GM21717 (cell line): ENCODE measurements around the gene APBA2.
"Not testable (repeated sequence)": the region's sequence is repeated elsewhere in the genome, so short reads cannot be mapped to it uniquely, and the experiment has no call there.

Experiments
- ATAC-seq: cut with Tn5 transposase; IDR thresholded peaks from one replicate; pipeline ENCODE4 v1.9.1; 2021; ENCODE audit warnings: mild to moderate bottlenecking, moderate library complexity; ENCODE audit not compliant: unreplicated experiment

Gene APBA2

DNA sequence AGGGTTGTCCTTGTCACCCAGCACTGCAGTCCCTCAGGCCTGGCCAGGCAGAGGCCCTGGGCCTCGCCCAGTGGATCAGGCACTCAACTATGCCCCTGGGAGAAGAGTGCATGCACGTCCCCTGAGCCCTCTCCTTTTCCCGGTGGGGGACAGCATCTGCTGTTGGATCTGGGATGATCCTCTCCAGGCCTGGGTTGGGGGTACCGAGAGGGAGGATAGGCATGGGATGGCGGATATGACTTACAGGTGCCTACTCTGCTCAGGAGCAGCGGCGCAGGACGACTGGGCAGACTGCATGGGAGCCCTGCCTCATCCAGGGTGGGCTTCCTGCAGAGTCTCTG lies 9.0 kb upstream of the APBA2 start:
- no peak for ATAC-seq

DNA sequence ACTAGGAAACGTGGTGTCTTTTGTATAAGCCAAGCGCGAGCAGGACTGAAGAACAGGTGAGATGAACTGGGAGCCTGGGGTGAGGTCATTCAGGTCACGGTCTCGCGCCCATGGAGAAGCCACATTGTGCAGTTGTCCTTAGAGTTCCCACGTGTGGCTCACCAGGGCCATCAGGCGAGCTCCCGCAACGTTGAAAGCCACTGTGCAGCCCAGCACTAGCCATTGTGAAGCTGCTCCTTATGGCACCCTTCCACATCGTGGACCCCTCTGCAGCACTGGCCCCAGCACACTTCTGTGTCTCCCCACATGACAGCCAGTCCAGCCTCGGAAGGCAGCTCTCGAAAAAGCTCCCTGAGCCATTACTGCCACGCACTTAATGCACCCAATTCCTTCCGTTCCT lies 7.6 kb upstream of the APBA2 start:
- ATAC-seq: no peak

DNA sequence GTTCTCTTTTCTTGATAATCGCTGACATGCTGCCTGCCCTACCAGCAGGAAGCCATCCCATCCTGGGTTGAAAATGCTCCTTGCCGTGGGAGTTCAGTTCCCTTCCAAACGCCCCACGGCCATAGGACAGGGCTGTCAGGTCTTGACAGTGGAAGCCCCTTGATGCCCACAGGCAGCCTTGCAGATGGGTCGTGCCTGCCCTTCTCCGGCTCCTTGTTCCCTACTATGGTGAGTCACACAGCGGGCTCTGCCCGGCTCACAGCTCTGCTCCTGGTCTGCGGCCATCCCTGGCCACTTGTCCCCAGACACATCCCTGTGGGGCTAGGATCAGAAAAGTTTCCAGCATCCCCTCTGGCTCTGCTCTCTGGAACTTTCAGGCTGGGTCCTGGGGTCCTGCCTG lies 6.2 kb upstream of the APBA2 start:
- no peak for ATAC-seq

DNA sequence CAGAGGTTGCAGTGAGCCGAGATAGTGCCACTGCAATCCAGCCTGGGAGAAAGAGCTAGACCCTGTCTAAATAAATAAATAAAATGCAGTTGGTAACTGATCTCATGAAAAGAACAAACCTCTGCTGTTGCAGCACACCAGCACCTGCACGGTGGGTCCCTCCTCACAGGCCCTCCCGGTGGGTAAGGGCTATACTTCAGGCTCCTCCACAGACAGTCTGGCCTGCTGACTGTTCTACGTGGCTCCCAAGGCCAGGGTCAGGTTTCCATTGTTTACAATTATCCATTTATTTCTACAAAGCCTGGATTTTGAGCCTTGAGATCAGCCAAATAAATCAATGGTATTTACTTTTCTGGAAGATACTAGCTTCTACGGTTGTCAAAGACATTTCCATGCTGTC lies 5.1 kb upstream of the APBA2 start:
- no peak for ATAC-seq

DNA sequence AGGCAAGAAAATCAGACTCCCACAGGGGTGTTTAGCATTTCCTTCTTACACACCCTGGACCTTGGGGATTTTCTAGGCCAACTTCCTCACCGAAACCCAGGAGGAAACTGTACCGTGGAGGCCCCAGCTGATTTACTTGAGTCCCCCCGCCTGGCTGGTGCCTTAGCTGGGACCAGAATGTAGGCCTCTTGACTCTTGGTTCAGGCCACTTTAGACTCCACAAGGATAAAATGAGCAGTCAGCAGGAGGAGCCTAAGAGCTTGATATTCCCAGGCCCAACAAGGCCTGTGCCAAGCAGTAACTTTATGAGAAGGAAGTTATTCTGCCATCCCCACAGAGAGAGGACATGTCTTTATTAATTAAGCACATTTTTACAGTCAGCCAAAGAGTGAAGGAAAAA lies 4.6 kb upstream of the APBA2 start:
- ATAC-seq: no peak

DNA sequence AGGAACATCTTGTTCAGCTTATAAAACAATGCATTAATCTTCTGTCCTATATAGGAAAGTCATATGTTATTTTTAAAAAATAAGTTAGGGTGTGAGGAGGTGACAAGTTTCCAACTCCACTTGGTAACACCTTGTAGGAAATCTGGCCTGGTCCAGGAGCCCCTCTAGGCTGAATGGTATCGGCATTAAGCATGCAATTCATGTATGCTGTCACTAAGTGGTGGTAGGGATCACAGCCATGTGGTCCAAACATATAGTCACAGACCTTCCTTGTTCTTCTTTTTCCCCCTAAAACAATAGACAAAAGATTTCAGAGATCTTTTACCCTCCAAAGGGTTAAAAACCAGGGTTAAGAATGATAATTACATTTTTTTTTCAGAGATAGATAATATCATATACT lies 4.2 kb upstream of the APBA2 start:
- ATAC-seq: no peak

DNA sequence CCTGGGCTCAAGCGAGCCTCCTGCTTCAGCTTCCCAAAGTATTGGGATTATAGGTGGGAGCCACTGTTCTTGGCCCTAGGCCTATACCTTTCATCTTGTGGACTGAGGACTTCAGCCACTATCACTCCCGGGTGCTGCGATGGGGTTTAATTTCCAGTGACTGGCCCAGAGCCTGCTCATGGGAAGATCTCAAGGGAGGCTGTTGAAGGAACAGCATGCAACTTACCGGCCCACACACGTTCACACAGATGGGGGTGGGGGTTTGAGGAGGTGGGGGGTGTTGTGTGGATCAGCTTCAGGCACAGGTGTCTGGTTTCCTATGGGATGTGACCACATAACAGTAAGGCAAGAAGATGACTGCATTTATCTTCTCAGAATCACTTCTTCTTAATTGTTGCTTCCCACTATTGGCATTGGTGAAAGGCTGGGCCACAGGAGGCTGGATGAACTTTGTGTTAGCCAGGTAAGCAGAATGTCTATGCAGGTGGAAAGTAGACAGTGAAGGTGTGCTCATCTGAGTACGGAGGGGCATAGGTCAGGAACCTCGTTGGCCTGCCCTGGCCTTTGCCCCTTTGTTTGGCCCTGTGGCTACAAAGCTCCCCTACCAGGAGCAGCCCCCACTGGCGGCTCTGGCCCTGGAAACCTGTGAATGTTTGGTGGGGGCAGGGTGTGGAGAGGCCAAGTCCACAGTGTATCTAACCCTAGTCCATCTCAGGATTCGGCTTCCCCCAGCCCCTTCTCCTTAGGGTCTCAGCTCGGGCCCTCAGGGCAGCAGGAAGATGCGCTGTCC lies 1.4 kb upstream of the APBA2 start:
- no peak for ATAC-seq

DNA sequence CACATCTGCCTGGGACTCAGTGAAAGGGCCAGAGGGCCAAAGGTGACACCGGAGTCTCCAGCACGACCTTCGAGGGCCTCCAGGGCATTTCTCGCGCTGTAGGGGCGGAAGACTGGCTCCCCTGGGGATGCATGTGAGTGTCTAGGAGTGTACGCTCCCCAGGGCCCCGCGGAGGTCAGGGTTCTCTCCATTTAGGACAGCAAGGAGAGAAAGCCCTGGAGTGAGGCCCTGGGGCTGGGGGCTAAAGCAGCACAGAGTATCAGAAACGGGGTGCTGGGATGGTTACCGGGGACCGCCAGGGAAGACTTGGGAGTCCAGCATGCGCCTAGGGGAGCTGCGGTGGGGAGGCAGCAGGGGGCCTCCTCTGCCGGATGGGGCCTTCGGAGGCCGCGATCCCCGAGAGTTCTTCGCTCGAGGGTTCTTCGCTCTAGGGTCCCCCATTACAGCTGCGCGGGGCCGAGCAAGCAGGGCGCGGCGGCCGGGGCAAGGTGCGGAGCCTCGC lies 595 bp upstream of the APBA2 start:
- ATAC-seq: no peak

DNA sequence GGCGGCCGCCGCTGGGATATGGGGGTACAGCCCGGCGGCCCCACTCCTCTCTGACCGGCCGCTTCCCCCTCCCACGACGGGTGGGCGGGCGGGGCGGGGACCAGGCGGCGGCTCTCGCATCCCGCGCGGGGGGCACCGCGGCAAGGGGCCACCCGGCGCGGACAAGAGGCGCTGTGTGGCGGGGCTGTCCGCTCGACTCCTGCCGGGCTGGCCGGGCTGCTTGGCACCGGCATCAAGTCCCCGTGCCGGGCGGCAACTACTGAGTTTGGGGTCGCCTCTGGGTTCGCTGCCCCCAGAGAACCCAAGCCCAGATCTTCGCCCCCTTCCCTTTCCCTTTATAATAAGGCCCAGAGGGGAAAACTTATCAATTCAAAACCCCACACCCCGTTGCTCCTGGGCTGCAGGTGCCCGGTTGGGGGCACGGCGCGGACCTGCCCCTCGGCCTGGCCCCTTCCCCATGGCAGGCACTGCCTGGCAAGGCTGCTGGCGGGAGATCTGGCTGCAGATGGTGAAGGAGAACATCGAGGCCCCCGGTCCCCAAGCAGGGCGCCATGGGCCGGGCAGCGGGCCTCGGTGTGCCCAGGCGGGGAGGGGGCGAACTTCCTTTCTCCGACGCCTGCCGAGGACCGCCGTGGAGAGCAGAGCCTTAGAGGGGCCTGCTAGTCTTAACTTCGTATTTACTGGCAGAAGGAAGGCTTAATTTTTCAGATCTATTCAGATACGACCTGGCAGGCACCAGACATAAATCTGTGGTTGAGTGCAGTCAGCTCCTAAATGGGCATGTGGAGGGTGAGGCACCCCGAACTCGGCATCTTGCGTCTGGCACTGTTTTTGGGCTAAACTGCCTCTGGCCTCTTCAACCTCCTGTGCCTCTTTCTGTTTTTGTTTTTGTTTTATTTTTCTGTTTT lies 911 bp downstream of the APBA2 start:
- no peak for ATAC-seq

DNA sequence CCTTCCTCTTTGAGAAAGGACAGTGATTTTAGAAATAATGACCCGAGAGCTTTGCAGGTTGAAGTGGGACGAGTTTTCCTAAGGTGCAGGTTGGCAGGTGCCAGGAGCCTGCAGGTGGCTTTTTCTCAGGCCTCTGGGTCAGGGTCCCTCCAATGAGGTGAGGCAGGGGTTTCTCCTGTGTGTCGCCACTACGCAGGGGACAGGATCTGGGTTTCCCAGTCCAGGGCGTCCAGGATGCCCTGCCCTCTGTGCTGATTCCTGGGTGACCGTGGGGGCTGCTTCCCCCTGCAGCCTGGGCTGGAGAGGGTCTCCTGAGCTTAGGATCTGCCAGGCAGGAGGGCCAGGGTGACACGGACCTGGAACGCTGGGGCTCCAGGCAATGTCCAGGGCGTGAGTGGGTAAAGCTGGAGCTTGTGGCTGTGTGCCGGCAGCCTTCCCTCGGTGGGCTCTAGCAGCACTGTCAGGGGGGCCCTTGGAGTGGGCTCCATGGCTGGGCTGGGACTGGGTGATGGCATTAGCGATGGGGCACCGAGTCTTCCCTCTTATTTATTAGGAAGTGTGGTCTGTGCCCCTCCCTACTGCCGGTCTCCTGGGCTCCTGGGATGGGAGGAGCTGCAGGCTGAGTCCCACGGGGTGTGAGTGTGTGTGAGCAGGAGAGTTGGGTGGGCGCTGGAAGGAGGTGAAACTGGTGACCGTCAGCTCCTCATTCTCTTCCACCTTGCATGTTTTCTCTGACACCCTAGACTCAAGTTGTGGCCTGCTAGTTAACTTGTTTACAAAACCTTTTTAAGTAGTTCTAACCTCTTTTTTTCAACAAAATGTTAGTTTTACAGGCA lies 1.8 kb downstream of the APBA2 start:
- no peak for ATAC-seq

DNA sequence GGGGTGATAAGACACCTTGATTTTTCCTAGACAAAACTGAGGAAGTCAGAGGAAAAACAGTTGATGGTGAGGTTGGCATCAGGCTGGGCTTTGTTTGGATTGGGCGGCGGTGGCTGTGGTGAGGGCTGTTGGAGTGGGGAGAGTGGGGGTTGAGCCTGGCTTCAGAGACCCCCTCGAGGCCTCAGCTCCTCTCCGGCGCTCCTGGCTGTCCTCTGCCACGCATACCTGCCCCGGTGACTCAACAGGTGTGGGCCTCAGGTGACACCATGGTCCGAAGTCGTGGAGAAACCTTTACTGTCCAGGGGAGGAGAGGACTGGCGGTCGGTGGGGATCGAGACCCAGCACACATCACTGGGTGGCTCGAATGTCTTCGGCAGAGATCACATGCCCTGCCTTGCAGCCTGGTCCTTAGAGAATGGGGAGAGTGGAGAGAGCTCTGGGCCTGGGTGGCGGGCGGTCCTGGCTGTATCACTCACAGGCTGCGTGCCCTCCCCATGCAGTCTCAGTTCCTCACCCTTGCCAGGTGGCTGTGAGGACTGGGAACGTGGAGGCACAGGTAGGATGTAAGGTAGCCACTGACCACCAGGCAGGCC lies 2.6 kb downstream of the APBA2 start:
- no peak for ATAC-seq

DNA sequence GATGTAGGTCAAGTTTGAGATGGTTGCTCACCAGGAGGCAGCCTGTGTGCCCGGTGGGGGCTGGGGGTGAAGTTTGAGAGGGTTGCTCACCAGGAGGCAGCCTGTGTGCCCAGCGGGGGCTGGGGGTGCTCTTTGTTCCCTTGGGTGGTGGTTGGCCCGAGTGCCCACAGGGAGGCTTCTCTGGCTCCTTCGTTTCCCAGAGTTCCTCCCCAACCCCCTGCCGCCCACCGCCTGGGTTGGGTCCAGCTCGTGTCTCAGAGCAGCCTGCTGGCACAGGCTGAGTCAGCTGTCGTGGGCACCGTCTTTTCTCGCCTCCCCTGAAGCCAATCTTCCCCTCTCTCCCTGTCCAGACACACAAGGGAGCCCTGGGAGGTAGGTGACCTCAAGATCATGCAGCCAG lies 3.1 kb downstream of the APBA2 start:
- ATAC-seq: no peak

DNA sequence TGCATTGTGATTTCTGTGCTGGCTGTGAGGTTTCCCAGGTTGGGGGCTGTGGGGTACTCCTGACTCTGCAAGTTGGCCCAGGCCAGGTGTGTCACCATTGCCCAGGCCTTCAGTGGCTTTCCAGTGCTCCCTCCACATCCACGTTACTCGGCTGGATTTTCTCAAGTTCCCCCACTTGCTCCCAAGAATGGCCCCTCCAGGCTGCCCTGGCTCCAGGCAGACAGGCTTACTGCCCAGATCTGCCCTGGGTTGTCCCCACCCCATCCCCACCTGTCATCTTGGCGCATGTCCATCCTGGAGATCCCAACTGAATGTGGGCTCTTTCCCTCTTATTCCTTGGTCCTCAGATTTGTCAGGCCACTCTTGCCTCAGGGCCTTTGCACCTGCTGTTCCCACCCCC lies 3.6 kb downstream of the APBA2 start:
- ATAC-seq: no peak

DNA sequence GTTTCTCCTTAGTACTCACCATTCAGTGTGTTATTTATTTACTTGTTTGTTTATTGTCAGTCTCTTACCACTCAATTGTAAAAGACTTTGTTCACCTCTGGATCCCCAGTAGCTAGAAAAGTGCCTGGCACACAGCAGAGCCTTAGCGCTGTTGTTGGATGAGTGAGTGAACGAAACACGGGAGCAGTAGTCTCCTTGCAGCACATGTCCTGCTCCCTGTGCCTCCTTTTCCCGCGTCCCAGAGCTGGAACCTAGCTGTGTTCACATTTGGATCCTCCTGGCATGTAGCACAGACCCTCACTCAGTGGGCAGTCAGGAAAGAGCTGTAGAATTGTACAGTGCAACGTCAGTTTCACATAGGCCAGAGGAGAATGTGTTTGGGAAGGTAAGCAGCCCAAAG lies 4.1 kb downstream of the APBA2 start:
- ATAC-seq: not testable (repeated sequence)

DNA sequence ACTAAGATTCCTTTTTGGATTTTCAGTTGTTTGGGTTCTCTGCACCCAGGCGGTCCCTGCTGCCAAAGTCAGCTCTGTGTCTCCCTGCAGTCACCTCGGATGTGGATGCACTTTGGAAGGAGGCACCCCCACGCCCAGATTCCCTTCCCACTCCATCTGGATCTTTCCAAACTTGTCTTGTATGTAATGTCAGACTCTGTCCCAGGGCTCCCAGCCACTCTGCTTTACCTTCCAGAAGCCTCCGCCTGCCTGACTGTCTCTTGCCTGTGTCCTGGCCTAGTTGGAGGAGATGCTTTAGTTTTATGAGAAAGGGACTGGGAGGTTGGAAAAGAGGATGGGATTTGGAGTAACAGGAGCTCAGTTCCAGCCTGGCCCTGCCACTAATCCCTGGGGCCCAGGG lies 4.5 kb downstream of the APBA2 start:
- ATAC-seq: not testable (repeated sequence)

DNA sequence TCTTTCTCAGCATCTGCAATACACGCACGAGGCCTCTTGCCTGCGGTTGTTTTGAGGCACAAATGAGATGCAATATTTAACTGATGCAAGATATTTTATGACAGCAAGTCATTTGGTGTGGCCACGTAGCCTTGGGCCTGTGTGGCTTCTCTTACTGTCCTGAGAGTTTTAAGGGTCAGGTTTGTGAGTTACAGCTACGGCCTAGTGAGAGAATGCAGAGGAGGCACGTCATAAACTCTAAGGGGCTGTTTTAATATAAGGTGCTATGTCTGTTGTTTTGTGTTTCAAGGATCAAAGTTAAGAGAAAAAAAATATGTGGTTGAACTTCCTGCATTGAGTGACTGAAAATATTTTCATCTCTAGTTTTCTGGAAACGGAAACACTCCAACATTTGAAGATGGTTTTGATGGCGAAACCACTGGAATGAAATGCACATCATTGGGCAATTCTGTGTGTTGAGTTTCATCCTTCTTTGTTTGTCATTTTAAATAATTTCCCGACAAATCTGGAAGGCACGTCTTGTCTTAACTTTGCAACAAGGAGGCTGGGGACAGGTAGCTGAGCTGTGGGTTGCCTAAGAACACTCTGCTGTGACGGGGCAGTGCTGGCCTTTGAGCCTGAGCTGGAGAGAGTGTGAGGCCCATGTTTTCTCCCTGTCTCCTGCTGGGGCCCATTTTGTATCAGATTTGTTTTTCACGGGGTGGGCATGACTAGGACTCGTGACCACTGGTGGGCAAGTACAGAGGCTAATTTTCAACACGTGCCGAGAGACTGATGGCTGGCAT lies 5.1 kb downstream of the APBA2 start:
- ATAC-seq: no peak

DNA sequence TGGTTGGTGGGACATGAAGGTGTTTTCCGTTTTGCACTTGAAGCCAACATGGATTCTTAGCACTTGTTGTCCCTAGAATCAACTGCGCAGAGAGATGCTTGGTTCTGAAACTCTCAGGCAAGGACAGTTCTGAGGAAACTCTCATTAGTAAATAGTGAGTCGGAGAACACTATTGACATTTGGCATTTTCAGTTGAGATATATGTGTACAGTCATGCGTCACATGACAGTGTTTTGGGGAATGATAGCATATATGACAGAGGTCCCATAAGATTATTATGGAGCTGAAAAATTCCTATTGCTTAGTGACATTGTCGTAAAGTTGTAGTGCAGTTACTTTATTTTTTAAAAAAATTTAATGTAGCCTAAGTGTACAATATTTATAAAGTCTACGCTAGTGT lies 5.8 kb downstream of the APBA2 start:
- ATAC-seq: no peak

DNA sequence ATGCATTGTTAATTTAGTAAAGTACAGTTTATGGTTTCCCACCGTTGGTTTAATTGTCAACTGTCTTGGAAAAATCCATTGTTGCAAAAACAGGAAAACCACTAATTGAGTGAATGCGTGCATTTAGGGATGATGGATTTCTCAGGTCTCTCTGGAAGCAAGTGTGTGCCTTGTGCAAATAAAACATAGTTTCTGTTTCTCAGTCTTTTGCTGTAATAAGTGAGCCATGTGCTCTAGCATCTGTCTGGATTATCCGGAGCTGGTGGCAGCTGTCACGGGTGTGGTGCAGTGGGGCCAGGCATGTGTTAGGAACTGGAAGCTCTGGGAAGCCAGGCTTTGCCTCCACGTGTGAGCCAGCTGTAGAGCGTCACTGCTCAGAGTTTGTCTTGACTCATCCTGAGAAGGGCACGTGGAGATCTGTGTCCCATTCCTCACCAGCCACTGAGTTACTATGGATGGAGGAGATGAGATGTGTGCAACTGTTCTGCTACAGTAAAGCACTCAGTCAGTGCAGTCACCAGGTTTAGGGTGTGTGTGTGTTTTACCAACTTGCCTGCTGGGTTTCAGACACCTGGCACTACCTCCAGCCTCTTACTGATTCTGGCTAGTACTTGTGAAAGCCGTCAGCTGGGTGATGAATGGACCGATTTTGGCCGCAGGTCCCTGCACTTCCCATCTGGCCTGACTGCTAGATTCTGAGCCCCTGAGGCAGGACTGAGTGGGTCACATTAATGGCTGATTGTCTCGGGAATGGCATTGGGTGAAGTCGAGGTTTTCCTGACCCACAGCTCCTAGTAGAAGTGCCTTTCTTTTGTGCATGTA lies 7.2 kb downstream of the APBA2 start:
- ATAC-seq: no peak

DNA sequence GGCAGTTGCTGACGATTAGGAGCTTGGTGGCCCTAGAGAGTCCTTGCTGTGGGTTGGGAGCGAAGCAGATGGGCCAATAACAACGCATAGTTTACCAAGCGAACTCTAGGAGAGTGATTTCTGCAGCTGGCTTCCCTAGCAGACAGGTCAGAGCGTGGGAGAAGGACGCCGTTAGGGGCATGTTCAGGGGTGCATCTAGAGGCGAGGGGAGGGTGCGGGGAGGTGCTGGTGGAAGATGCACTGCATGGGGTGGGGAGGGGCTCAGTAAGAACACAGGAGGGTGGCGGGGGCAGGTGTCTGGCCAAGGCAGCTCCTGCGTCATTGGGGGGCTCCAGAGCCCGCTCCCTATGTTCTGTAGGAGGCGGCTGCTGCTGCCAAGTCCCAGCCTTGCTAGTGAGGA lies 8.9 kb downstream of the APBA2 start:
- no peak for ATAC-seq
